Stromal cell of bone marrow (primary cell): Measurements from ENCODE around the gene ORAI3.
"Not testable (repeated sequence)": the region's sequence is repeated elsewhere in the genome, so short reads cannot be mapped to it uniquely, and the experiment has no call there.

Experiments
- DNase-seq: peaks from one replicate; pipeline ENCODE4 v3.0.0-alpha.2; 2012; ENCODE audit warnings: low read depth

Gene ORAI3

DNA sequence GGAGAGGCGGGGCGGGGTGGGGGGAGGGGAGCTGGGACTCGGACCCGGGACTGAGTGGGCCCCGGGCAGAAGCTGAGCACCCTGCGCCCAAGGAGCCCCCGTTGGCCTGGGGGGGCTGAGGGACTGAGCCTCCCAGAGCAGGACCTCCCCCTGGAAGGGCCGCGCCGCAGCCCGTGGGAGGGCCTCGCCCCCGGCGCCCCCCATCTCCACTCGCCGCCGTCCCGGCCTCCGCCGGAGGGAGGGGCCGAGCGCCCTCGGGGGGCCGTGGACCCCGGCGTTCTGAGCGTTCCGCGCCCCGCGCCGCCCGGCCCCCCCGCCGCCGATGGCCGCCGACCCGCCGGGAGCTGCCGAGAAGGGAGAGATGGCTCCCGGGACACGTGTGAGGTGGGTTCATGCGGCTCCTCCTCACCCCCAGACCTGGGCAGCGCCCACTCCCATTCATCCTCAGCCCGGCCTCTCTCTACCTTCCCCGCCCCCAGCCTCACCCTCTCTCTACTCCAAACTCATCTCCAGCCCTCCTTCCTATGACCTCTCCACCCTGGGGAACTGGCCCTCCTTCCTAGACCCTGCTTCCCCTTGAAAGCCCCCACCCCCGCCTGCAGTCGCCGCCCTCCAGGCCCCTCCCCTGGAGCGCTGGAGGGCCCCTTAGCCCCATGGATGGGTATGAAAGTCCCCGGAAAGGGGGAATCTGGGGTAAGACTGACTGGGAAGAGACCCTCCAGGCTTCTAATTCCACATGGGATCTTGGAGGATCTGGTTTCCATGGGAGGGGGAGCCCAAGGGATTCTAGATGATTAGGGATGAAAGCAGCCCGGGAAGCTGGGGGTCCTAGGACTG lies 24.6 kb upstream of the ORAI3 start:
- DNase-seq = no peak

DNA sequence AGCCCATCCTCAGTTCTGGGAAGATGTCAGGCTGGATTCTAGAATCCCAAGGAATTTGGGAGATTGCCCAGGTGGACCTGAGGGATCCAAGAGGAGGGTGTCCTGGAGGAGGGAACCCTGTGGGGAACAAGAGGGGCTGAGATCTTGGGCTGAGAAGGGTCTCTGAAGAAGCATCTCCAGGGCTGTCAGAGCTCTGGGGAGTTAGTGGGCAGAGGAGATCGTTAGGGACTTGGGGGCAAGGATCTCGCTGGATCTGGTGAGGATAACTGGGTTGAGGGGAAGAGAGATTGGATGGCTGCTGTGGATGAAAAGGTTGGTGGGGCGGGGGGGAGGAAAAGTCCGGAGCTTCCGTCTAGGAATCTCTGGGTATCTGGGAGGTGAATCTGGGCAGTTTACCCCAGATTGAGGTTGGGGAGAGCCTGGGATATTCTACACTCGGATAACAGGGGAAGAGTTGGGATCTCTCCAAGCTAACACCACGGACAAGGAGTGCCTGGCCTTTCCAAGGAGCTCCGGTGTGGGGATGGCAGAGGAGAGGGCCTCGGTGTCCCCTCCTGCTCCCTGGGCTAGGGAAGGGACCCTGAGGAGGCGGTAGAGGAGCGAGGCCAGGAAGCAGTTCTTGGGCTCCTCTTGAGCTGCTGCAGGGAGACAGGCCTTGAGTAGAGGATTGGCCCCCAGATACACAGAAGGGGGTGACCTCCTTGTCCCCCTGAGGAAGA lies 23.8 kb upstream of the ORAI3 start:
- no peak for DNase-seq

DNA sequence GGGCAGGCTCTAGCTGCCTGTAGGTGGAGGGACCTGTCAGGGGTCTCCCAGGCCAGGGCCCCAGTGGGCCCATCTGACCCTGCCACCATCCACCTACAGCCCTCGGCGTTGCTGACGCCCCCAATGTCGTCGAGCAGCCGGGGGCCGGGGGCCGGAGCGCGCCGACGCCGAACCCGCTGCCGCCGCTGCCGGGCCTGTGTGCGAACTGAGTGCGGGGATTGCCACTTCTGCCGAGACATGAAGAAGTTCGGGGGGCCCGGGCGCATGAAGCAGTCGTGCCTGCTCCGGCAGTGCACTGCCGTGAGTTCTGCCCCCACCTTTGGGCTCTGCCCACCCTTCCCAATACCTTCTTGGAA lies 23.3 kb upstream of the ORAI3 start:
- DNase-seq = no peak

DNA sequence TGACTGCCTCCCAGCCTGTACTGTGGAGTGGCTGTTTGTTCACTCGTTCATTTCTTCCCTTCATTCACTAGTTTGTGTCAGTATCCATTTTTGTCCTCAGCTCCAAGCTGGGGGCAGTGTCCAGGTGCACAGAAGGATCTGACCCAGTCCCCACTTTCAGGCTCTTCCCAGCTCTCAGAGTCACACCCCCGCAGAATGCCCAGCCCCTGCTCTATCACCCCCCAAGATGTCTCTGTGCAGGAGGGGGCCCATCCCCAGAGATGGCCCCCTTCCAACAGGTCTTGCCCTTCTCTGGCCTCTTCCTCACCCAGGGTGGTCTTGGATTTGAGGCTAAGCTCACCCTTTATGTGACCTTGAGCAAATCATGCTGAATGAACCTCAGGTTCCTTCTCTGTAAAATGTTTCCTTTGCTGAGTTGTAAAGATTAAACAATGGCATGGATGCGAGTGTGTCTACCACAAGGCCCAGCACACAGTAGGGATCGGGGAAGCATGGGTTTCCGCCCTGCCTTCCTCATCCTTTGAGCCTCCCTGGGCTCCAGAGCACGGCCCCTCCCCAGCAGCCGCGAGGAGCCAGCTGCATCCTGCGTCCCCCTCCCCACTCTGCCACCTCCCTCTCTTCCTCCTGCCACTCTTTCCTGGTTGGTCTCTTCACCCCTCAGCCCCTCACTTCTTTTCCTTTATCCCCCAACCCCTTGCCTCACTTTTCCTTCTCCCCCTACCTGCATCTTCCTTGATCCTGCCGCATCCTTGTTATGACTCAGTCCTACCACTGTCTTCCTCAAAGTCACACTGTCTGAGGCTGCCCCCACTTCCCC lies 22.7 kb upstream of the ORAI3 start:
- no peak for DNase-seq

DNA sequence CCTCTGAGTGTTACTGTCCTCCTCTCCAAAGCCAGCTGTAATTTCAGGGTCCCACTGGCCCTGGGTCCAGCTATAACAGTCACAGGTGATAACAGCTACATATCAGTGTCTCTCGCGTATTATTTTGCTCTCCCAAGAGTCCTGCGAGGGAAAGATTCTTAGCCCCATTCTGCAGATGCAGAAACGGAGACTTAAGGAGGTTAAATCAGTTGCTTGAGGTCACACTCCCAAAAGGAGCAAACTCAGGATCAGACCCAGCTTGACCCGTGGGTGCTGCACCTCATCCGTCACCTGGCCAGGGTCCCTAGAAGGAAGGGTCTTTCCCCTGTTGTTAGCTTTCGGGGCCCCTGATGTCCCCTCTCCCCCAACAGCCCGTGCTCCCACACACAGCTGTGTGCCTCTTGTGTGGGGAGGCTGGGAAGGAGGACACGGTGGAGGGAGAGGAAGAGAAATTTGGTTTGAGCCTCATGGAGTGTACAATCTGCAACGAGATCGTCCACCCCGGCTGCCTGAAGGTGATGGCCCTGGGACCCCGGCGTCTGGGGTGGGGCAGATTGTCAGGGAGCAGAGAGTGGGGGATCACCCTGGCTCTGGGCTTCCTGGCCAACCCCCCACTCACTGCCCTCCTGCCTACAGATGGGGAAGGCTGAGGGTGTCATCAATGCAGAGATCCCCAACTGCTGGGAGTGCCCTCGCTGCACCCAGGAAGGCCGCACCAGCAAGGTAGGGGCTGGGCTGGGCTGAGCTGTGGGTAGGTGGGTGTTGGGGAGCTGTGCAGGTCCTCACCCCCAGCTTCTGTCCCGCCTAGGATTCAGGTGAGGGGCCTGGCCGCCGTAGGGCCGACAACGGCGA lies 21.7 kb upstream of the ORAI3 start:
- no peak for DNase-seq

DNA sequence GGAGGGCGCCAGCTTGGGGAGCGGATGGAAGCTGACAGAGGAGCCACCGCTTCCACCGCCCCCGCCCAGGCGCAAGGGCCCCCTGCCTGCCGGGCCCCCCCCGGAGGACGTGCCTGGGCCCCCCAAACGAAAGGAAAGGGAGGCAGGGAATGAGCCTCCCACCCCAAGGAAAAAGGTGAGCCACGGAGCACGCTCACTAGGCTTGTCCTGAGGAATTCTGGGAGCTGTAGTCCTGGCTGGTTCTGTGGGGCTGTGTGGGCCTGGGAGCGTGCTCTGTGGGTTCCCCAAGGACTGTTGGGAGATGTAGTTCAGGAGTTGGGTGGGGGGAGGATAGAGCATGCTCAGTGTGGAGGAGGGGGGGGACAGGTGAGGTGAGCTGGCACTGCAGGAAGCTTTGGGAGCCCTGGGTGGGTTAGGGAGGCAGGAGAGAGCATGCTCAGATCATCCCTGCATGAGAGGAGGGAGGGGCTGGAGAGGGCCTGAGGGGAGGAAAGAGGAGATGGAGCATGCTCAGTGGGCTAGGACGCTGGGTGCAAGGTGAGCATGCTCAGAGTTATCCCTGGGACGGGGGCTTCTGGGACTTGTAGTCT lies 21.0 kb upstream of the ORAI3 start:
- no peak for DNase-seq

DNA sequence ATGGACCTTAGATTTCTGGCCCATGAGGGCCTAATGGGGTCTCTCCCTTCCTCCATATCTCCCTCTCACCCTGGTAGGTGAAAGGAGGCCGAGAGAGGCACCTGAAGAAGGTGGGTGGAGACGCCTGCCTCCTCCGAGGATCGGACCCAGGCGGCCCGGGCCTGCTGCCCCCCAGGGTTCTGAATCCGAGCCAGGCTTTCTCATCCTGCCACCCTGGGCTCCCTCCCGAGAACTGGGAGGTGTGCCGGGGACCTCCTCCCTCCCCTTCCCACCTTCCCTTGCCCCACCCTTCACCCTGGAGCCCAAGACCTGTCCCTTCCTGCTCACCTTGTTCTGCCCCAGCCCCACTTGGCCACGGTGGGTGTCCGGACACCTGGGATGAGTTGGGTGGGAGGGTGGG lies 20.5 kb upstream of the ORAI3 start:
- no peak for DNase-seq

DNA sequence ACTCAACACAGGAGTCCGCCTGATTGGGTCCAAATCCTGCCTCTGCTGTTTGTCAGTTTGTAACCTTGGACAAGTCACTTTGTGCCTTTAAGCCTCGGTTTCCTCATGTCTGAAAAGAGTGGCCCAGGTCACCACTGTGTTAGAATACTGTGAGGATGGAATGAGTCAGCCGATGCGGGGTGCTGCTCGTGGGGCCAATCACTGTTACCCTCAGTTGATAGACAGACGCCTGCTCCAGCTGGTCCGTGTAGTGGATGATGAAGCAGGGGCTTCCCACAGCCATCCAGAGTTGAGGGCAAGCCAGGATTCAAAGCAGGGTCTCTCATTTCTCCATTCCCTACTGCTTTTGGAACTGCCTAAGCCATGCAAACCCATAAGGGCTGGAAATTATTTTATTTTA lies 19.7 kb upstream of the ORAI3 start:
- no peak for DNase-seq

DNA sequence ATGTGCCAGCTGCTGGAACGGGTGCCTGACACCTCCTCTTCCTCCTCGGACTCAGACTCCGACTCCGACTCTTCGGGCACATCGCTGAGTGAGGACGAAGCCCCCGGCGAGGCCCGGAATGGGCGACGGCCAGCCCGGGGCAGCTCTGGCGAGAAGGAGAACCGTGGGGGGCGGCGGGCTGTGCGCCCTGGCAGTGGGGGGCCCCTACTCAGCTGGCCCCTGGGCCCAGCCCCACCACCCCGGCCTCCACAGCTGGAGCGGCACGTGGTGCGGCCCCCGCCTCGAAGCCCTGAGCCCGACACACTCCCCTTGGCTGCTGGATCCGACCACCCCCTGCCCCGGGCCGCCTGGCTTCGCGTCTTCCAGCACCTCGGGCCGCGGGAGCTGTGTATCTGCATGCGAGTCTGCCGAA lies 18.7 kb upstream of the ORAI3 start:
- DNase-seq = no peak

DNA sequence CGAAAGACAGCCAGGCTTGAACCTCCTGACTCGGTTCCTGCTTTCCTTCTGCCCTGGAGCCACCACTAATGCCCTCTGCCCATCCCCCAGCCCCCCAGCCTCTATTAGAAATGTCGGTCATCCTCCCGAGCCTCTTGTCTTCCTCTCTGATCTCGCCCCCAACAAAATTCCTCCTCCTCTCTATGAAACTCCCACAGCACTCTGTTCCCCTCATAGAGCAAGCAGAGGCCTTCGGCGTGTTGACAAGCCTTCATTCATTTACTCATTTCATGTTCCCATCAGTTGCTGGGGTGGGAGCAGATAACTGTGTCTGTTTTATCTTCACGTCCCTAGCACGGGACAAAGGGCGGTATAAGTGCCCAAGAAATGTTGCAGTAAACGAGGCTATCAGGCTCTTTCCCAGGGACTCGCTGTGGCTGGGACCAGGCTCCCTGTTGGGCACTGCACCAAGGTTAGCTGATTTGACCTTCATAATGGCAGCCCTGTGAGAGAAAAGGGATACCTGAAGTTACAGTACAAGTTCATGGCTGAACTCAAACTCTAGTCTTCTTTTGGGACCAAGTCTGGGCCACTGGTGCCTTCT lies 17.7 kb upstream of the ORAI3 start:
- DNase-seq = no peak

DNA sequence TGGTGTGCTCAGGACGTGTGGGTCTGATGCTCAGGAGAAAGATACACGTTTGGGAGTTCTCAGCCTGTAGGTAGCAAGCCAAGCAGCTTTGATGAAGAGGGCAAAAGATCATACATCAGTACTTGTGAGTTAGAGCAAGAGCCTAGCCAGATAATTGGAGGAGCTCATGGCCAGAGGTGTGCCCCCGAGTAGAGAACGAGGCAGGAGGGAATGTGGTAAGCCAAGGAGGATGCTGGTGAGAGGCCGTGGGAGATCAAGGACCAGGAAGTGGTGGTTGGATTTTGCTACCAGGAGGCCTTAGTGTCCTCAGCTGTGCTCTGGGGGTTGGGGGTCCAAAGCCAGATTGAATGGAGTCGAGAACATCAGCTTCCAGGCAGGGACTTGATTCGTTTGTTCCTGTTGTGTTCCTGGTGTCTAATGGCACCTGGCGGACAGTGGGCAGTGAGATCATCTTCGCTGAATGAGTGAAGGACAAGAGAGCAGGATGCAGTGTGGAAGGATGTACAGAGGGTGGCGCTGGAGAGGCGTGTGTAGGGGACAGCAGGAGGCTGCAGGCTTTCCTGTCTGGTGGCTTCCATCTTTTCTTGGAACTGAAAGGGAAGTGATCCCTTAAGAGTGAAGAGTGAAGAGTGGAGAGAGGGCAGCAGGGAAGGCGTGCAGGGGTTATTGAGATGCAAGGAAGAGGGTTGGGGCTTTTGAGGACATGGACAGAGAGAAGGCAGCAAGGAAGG lies 13.9 kb upstream of the ORAI3 start:
- peak; percentile 21 for DNase-seq

DNA sequence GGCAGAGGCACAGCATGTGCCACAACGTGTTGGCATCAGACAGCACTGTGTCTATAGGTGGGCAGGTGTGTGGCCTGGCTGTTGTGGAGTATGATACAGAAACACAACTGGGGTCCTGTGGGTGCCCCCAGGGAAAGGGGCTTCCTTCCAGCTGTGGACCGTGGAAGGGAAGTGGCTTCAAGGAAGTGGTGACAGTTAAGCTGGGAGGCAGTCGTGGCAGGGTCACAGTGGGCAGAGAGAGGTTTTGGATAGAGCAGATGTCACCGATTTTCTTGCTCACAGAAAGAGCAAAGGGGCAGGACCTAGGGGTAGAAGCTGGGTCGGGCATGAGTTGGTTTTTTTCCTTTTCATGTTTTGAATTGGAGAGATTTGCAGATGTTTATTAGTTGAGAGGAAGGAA lies 11.2 kb upstream of the ORAI3 start:
- no peak for DNase-seq

DNA sequence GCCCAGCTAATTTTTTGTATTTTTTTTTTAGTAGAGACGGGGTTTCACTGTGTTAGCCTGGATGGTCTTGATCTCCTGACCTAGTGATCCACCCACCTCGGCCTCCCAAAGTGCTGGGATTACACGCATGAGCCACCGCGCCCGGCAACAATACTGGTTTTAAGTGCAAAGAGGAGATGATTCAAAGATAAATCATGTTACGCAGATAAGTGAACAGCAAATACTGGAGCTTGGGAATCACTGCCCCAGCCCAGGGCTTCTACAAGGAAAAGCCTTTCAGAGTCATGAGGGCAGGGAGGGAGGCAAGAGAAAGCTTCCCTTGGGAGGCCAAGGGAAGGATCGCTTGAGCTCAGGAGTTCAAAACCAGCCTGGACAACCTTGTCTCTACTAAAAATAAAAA lies 9.3 kb upstream of the ORAI3 start:
- not testable (repeated sequence) for DNase-seq

DNA sequence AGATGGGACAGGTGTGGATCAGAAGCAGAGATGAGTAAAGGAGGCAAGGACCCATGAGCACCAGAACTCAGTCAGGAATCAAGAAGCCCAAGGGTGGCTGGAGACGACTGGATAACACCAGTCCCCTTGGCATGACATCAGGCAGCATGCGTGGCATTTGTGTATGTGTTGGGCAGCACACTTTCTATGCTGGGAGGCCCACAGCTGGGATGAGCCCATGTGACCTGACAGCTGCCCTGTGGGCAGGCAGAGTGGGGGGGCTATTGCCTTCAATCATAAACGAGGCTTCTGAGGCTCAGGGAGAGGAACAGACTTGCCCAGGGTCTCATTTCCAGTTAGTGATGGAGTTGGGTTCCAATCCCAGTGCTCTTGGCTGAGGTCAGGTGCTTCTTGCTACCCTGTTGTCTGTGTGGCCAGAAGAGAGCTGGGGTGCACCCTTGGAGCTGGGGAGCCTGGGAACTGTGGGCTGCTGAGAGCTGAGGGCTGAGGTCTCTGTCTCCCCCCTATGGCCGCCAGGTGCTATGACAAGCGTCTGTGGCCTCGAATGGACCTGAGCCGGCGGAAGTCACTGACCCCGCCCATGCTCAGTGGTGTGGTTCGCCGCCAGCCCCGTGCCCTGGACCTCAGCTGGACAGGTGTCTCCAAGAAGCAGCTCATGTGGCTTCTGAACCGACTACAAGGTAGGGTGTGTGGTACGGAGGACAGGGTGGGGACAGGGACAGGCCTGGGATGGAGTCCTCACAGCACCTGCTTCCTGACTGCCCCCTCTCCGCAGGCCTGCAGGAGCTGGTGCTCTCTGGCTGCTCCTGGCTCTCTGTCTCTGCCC lies 7.1 kb upstream of the ORAI3 start:
- peak; percentile 28 for DNase-seq

DNA sequence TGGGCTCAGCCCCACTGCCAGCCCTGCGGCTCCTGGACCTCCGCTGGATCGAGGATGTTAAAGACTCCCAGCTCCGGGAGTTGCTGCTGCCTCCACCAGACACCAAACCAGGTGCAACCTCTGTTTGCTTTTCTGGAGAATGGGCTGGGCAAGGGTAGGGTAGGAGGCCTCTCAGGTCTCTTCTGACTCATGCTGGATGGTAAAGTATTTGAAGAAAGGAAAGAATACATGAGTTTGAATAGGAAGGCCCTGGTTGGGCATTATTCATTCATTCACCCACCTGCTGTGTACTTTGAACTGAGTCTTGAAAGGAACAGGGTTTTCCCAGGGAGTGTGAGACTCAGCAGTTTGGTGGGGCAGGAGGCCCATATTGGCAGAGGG lies 6.5 kb upstream of the ORAI3 start:
- DNase-seq = no peak

DNA sequence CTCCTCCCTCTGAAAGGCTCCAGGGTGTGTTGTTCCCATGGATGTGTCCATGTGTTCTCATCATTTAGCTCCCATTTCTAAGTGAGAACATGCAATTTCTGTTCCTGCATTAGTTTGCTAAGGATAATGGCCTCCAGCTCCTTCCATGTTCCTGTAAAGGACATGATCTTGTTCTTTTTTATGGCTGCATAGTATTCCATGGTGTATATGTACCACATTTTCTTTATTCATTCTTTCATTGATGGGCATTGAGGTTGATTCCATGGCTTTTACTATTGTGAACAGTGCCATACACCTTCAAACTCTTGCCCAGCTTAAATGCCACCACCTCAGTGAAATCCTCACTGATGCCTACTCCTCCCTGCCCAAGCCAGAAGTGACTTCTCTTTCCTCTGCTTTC lies 4.5 kb upstream of the ORAI3 start:
- DNase-seq = no peak

DNA sequence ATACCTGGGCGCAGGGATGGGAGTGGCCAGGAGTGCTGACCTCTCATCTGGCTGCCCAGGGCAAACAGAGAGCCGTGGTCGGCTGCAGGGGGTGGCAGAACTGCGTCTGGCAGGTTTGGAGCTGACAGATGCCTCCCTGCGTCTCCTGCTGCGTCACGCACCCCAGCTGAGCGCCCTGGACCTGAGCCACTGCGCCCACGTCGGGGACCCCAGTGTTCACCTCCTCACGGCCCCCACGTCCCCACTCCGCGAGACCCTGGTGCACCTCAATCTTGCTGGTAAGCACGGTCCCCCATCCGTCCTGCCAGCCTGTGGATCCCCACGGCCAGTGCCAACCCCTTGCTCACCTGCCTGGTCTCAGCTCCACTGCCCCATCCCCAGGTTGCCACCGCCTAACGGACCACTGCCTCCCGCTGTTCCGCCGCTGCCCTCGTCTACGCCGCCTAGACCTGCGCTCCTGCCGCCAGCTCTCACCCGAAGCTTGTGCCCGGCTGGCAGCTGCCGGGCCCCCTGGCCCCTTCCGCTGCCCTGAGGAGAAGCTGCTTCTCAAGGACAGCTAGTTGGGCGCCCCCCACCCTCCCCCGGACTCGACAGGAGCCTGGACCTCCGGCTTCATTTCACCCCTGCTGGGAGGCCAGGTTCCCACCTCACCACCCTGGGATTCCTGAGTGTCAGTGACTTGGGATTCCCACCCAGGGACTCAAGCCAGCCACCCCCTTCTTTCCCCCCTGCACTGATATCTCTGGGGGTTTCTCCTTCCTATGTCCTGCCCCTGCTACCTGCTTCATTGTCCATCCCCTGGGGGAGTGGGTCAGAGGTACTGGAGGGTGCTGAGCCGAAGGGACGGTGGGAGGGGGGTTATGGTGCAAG lies 2.0 kb upstream of the ORAI3 start:
- no peak for DNase-seq

DNA sequence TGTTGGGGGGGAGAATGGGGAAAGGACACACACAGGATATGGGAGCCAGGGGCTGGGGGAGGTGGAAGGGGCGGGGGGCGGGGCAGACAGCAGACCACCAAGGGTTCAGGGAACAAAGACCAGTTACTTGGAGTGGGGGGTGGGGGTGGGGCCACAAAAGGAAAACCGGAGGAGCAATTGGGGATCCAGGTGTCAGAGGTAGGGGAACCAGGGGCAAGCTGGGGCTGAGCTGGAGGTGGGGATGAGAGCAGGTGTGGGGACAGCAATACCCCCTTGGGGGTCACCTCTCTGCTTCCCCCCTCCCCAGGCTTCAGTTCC lies 1.4 kb upstream of the ORAI3 start:
- no peak for DNase-seq
